GM12891 (cell line): ENCODE data around the gene TLR5.

Source experiments
- DNase-seq: peaks from one replicate; pipeline ENCODE4 v3.0.0; 2011; ENCODE audit warnings: low spot score; ENCODE audit not compliant: insufficient read length
- FAIRE-seq: peaks from 2 replicates; lab custom pipeline; 2011; peaks lifted over from hg19 to GRCh38; lab: Jason Lieb, UNC
- PAX5 ChIP-seq: IDR thresholded peaks from 2 replicates; pipeline ENCODE4 v1.6.1; 2011; ENCODE audit warnings: low read length, moderate library complexity, mild to moderate bottlenecking; ENCODE audit not compliant: insufficient read depth, severe bottlenecking
- POLR2A ChIP-seq: IDR thresholded peaks from 2 replicates; pipeline ENCODE4 v1.6.1; 2011; ENCODE audit warnings: low read depth, low read length, control low read depth
- POLR2AphosphoS5 ChIP-seq: IDR thresholded peaks from 2 replicates; pipeline ENCODE4 v1.6.1; 2011; ENCODE audit warnings: low read depth, low read length, control low read depth
- POU2F2 ChIP-seq: IDR thresholded peaks from 2 replicates; pipeline ENCODE4 v1.6.1; 2011; ENCODE audit warnings: low read depth, mild to moderate bottlenecking, control low read depth, low read length, moderate library complexity
- SPI1 ChIP-seq: IDR thresholded peaks from 2 replicates; pipeline ENCODE4 v1.6.1; 2011; ENCODE audit warnings: low read depth, low read length, control low read depth
- TAF1 ChIP-seq: IDR thresholded peaks from 2 replicates; pipeline ENCODE4 v1.6.1; 2011; ENCODE audit warnings: low read depth, low read length, control low read depth

TLR5 gene

DNA sequence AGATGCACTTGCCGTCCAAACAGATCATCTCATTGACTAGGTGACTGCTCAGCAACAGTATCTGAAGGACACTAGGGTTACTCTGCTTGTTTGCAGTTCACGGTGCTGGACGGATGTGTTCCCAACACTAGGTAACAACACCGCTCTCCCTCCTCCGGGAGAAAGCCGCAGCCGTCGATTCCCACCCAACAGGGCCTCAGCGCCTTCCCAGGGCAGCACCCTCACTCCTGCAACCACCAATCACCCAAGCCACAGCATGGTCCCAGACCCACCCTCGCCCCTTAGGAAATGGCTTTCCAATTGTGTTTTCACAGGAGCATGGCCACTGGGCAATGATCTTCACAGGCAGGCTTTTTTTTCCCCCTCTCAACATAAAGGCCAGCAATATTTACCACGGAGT, 779 bp downstream of the TLR5 start:
- no peak for FAIRE-seq
- TF ChIP-seq POLR2AphosphoS5 (no peak), SPI1 (no peak), POLR2A (no peak), POU2F2 (no peak), TAF1 (no peak), PAX5 (no peak)
- DNase-seq, result no peak

DNA sequence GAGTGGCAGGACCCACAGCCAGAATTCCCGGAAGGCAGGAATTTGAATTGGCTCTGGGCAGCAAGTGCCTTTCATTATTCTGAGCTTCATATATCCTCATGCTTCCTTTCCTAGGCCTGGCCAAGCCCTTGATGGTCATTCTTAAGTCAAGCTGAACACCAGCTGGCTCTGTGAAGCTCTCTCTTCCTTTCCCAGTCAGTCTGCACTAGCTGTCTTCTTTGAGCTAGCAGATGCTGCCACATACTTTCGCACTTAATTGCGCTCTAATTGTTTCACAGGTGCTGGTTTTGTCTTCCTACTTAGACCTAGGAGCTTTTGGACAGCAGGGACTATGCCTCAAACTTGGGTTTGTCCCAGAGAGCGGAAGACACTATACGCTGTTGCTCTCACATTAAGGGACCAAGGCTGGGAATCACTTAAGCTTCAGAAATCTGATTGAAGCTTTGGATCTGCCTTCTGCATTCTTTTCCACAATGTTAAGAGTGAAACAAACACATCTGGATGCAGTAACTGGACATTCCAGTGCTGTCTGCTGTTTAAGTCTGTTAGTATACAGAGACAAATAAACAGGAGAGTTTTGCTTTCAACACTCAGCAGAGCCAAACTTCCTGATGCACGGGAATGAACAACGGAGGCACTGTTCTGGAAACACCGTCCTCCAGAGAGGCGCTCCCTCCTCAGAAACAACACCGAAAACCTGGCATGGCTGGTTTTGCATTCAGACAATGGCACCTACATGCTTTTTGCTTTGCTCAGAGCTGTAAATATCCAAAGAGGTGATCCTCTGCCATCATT, 2.2 kb downstream of the TLR5 start:
- TF ChIP-seq PAX5, result no peak
- no peak for TF ChIP-seq POLR2A
- TF ChIP-seq POLR2AphosphoS5, result no peak
- no peak for TF ChIP-seq POU2F2
- TF ChIP-seq SPI1, result no peak
- TF ChIP-seq TAF1, result no peak
- DNase-seq (no peak), FAIRE-seq (no peak)

GRCh38 chr1:223137455-223138085, 5.5 kb downstream of the TLR5 start:
- TF ChIP-seq POLR2AphosphoS5, result no peak
- TF ChIP-seq SPI1, result no peak
- no peak for TF ChIP-seq TAF1
- TF ChIP-seq PAX5, result no peak
- TF ChIP-seq POLR2A, result no peak
- no peak for TF ChIP-seq POU2F2
- DNase-seq (no peak), FAIRE-seq (no peak)

DNA sequence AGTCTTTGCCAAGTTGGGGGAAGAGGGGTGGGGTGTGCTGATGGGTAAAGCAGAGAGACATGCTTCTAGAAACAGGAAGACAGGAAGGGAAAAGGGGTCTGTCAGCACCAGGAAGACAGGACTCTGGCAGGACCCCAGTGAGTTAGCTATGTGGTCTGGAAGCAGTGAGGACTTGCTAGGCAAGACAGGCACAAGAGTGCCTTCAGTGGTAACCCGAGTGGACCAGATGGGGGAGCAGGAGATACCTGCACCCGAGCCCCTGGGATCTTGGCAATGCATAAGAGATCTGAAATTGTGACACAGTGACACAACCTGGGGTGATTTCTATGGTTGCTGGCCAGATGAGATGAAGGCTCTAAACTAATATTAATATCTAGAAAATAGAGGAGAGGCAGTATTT, 7.0 kb downstream of the TLR5 start:
- no peak for TF ChIP-seq TAF1
- TF ChIP-seq POLR2AphosphoS5, result no peak
- TF ChIP-seq POLR2A, result no peak
- no peak for TF ChIP-seq SPI1
- no peak for TF ChIP-seq POU2F2
- TF ChIP-seq PAX5, result no peak
- no peak for DNase-seq

GRCh38 chr1:223135176-223135942, 7.7 kb downstream of the TLR5 start:
- no peak for TF ChIP-seq SPI1
- TF ChIP-seq POLR2A, result no peak
- no peak for TF ChIP-seq TAF1
- no peak for TF ChIP-seq POU2F2
- TF ChIP-seq POLR2AphosphoS5, result no peak
- no peak for TF ChIP-seq PAX5
- no peak for FAIRE-seq
- no peak for DNase-seq

More for the DNA sequence above, 7.0 kb downstream of the TLR5 start:
- FAIRE-seq, result no peak

DNA sequence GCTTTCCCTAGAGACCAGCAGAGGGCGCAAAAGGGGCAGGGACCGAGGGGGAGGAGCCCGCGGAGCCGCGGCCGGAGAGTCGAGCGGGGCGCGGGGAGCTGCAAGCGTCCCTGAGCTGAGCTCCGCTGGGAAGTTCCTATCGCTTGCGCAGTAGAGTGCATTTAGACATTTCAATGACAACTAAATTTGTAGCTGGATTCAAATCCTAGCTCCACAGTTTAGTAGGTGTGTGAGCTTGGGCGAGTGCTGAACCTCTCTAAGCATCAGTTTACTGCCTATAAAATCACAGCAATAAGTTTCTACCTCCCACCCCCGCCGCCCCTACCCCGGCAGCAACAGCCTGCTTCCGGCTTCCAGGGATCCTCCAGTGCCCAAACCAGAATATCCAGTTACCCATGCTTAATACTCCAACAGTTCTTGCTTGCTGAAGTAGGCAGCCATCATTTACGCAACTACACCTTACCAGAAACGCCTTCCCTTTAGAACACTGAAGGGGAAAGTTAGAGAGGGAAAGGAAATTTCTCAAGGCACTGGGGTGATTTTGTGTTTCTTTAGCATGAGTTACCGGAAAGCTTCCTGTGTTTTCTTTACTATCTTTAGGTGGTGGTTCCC, 9.1 kb downstream of the TLR5 start:
- FAIRE-seq, result peak; percentile 90

GRCh38 chr1:223133306-223133823, 9.7 kb downstream of the TLR5 start:
- FAIRE-seq (no peak), DNase-seq (no peak)
- TF ChIP-seq POLR2A, result no peak
- TF ChIP-seq TAF1, result no peak
- TF ChIP-seq POU2F2, result no peak
- TF ChIP-seq SPI1, result no peak
- TF ChIP-seq POLR2AphosphoS5, result no peak
- no peak for TF ChIP-seq PAX5

More for the DNA sequence above, 9.1 kb downstream of the TLR5 start:
- DNase-seq, result peak; percentile 80
- TF ChIP-seq PAX5 (no peak), POLR2A (no peak), POLR2AphosphoS5 (no peak), SPI1 (no peak), POU2F2 (no peak), TAF1 (no peak)

GRCh38 chr1:223129229-223129901, 13.7 kb downstream of the TLR5 start:
- DNase-seq, result peak; percentile 61
- no peak for TF ChIP-seq POU2F2
- TF ChIP-seq POLR2AphosphoS5, result no peak
- no peak for TF ChIP-seq POLR2A
- no peak for TF ChIP-seq PAX5
- TF ChIP-seq TAF1, result no peak
- no peak for TF ChIP-seq SPI1
- peak; percentile 50 for FAIRE-seq
